Left lung (tissue), 10 donors: ENCODE results near the gene HCN3. TPM values are rescaled to one million over a fixed set of nuclear protein-coding genes. Genes with fewer than 3 reads are reported as not detected.
A peak's percentile ranks its signal among the peaks of the same experiment; 100 is the strongest.

Experiments used
- ATAC-seq: fragments of 200-7000 bp; cut with Tn5 transposase; one replicate; pipeline ENCODE4 v1.9.1; 2020; ENCODE audit warnings: moderate library complexity
- DNase-seq, 4 donors: peaks; one replicate each; pipeline ENCODE4 v3.0.0-alpha.2; 2013 to 2020
- H3K27ac ChIP-seq, 2 donors: fragments of 200-600 bp; sonication (generic) in 1 of 2; one replicate each; pipeline versions ENCODE4 v1.5.0 to v1.8.0; 2020 to 2021
- H3K27me3 ChIP-seq, 2 donors: fragments of 200-600 bp; sonication (generic) in 1 of 2; one replicate each; pipeline versions ENCODE4 v1.5.0 to v1.8.0; 2020 to 2021
- H3K36me3 ChIP-seq, 2 donors: fragments of 200-600 bp; sonication (generic) in 1 of 2; one replicate each; pipeline versions ENCODE4 v1.5.0 to v1.8.0; 2020 to 2021
- H3K4me1 ChIP-seq, 2 donors: fragments of 200-600 bp; one replicate each; pipeline ENCODE4 v1.8.0; 2021
- H3K4me3 ChIP-seq, 2 donors: fragments of 200-600 bp; sonication (generic) in 1 of 2; one replicate each; pipeline versions ENCODE4 v1.5.0 to v1.8.0; 2020 to 2021; ENCODE audit warnings: mild to moderate bottlenecking in 1 of 2
- H3K9me3 ChIP-seq, 2 donors: fragments of 200-600 bp; sonication (generic) in 1 of 2; one replicate each; pipeline versions ENCODE4 v1.5.0 to v1.8.0; 2020 to 2021
- intact Hi-C, 2 donors: fragments of 100-400 bp; cut with DNase I; formaldehyde crosslinking; loops; one replicate each; pipeline versions ENCODE4 v1.11.2 to v1.14.2; 2022
- polyA plus RNA-seq, 6 donors: library from polyadenylated mRNA; unstranded; fragments of 120-200 nt; gene quantifications; one replicate each; pipeline ENCODE4 v1.2.1, GENCODE V29; 2013; ENCODE audit not compliant: insufficient read length in 6 of 6
- total RNA-seq, 2 donors: library from RNA; stranded (reverse); fragmentation: NEBNext Ultra II Directional; extraction: Animal tissue kit (Norgen Biotek cat#: 25700); gene quantifications; one replicate each; pipeline ENCODE4 v1.2.1, GENCODE V29; 2021
- TF ChIP-seq, protein P1 (sequence below), 2 donors: fragments of 200-600 bp; sonication (generic) in 1 of 2; IDR thresholded peaks; one replicate each; pipeline versions ENCODE4 v1.5.0 to v1.8.0; 2021; ENCODE audit warnings: antibody characterized with exemption in 2 of 2
- donor health status: DM: no; HTN: yes; CAD: no.
- donor health status: DM: no; HTN: no; CAD: no.

The HCN3 gene
- total and polyA plus RNA-seq, 8 donors: 2.4 to 11.7 (median 8.3) TPM

DNA sequence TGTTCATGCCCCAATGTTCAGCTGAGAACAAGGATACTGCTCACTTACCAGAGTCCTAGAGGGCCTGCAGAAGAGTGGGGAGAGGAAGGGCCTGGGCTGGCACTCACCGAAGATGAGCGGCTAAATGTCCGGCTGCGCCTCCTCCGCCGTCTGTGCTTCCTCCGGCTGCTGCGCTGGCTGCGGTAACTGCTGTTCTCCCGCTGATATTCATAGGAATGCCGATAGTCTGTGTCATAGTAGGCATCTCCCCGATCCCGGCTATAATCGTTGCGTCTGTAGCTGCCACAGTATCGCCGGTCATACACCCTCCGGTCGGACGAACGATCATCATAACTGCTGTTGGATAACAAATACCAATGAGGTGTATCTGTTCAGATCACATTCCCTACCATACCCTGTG, 7.9 kb upstream of the HCN3 start:
- DNase-seq (no peak), ATAC-seq (no peak)
- TF ChIP-seq, protein P1, sequence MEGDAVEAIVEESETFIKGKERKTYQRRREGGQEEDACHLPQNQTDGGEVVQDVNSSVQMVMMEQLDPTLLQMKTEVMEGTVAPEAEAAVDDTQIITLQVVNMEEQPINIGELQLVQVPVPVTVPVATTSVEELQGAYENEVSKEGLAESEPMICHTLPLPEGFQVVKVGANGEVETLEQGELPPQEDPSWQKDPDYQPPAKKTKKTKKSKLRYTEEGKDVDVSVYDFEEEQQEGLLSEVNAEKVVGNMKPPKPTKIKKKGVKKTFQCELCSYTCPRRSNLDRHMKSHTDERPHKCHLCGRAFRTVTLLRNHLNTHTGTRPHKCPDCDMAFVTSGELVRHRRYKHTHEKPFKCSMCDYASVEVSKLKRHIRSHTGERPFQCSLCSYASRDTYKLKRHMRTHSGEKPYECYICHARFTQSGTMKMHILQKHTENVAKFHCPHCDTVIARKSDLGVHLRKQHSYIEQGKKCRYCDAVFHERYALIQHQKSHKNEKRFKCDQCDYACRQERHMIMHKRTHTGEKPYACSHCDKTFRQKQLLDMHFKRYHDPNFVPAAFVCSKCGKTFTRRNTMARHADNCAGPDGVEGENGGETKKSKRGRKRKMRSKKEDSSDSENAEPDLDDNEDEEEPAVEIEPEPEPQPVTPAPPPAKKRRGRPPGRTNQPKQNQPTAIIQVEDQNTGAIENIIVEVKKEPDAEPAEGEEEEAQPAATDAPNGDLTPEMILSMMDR (IDR thresholded peaks at IDR 0.05): no peak
- Histone ChIP-seq H3K9me3 (no peaks in the 10 kb centered on the region), H3K27ac (no peak overlapping the region), H3K4me3 (no peak overlapping the region), H3K4me1 (peaks cover 5 to 31% of the 10 kb centered on the region in 2 donors), H3K36me3 (peaks cover 0 to 67% of the 10 kb centered on the region in 2 donors), H3K27me3 (no peaks in the 10 kb centered on the region)
- intact Hi-C loops: no loop called here

- Histone ChIP-seq H3K27ac (peak overlapping the region; percentile 91 to 92), H3K4me3 (peak overlapping the region; percentile 72 to 80), H3K4me1 (peaks cover 6 to 43% of the 10 kb centered on the region in 2 donors), H3K9me3 (no peaks in the 10 kb centered on the region), H3K27me3 (peaks cover 0 to 4% of the 10 kb centered on the region in 2 donors), H3K36me3 (peaks cover 0 to 34% of the 10 kb centered on the region in 2 donors)
- peak in 1 of 4 donors; percentile 32 for DNase-seq
- TF ChIP-seq, protein P1 (IDR thresholded peaks at IDR 0.05): no peak
- peak; percentile 41 for ATAC-seq
- intact Hi-C loops: loop anchor here in 1 of 2 donors (10.0 kb wide), 1 partner anchor 322 kb away; no protein-coding TSS in a partner anchor
Observed at GRCh38 chr1:155272466-155273342, 4.6 kb upstream of the HCN3 start.

DNA sequence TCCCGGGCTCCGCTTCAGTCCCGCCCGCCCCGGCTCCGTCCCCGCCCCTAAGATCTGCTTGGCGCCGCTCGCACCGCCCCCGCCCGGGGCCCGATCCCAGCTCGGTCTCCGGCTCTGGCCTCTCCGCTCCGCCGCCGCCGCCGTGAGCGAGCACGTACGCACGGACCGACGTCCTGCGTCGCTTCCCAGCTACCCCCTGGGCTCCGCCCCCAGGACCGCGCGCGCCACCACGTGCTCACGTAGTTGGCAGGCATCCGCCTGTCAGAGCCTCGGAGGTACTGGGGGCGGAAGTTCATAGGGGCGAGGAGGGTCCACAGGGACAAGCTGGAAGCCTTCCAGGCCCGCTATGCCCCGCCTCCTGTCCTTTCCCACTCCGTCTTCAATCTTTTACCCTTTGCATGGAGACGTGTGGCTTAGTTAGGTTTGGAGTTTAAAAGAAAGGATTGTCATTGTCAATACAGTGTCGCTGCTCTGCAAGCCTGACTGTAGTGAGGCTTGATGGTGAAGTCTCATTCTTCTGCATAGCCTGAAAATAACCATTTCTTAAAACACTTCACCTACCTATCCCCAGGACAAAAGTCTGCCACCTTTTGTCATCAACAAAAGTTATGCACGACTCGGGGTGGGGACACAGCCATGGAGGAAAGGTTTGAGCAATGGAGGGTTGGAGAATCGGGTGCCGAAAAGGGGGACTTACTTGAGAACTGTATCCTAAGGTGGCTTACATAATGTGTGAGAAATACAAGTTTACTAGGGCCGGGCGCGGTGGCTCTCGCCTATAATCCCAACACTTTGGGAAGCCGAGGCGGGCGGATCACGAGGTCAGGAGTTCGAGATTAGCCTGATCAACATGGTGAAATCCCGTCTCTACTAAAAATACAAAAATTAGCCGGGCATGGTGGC, 3.7 kb upstream of the HCN3 start, which contains the start of gene CLK2:
Gene CLK2, minus strand, starts transcription at position 162 of the 903 bp plus-strand sequence. CDS start 2,527 bp downstream, outside the sequence.
- intact Hi-C loops: loop anchor here in 1 of 2 donors (10.0 kb wide), 1 partner anchor 321 kb away; no protein-coding TSS in a partner anchor
- ATAC-seq: peak; percentile 92

GRCh38 chr1:155277902-155278688, 832 bp downstream of the HCN3 start:
- TF ChIP-seq, protein P1 (IDR thresholded peaks at IDR 0.05): no peak
- peak in 3 of 4 donors; percentile 35 to 85 (median 58) for DNase-seq
- intact Hi-C loops: loop anchor here in 1 of 2 donors (5.0 to 10.0 kb wide), 2 partner anchors 44 to 317 kb away; partner anchors contain the start of gene RUSC1

More for the DNA sequence above, 3.7 kb upstream of the HCN3 start, which contains the start of gene CLK2:
- TF ChIP-seq, protein P1 (IDR thresholded peaks at IDR 0.05): no peak
- H3K4me3 ChIP-seq: peak within 1 kb of the TSS; percentile 72 to 80
- peaks cover 0 to 12% of the 10 kb centered on the region in 2 donors for H3K27me3 ChIP-seq
- peaks cover 0 to 25% of the 10 kb centered on the region in 2 donors for H3K36me3 ChIP-seq
- H3K27ac ChIP-seq: peak within 1 kb of the TSS; percentile 91 to 92
- peak; percentile 92 to 100 (median 97) for DNase-seq
- H3K4me1 ChIP-seq: peaks cover 10 to 52% of the 10 kb centered on the region in 2 donors
- no peaks in the 10 kb centered on the region for H3K9me3 ChIP-seq

More at GRCh38 chr1:155277902-155278688, 832 bp downstream of the HCN3 start:
- Histone ChIP-seq H3K4me1 (peaks cover 5 to 32% of the 10 kb centered on the region in 2 donors), H3K9me3 (no peaks in the 10 kb centered on the region), H3K36me3 (no peaks in the 10 kb centered on the region), H3K27ac (peak overlapping the region in 1 of 2 donors; percentile 57), H3K4me3 (peak overlapping the region; percentile 73 to 78), H3K27me3 (peaks cover 0 to 13% of the 10 kb centered on the region in 2 donors)
- peak; percentile 21 for ATAC-seq
